Activated naive CD4-positive, alpha-beta T cell treated with Interleukin-2 at 50 U/mL for 16 hours (primary cell): ENCODE data around the gene NTN3.
A peak's percentile ranks its signal among the peaks of the same experiment; 100 is the strongest.
"Not testable (repeated sequence)": the region's sequence is repeated elsewhere in the genome, so short reads cannot be mapped to it uniquely, and the experiment has no call there.

Source experiments
- DNase-seq: peaks from one replicate; pipeline ENCODE4 v3.0.0-alpha.2; 2020

Gene NTN3

DNA sequence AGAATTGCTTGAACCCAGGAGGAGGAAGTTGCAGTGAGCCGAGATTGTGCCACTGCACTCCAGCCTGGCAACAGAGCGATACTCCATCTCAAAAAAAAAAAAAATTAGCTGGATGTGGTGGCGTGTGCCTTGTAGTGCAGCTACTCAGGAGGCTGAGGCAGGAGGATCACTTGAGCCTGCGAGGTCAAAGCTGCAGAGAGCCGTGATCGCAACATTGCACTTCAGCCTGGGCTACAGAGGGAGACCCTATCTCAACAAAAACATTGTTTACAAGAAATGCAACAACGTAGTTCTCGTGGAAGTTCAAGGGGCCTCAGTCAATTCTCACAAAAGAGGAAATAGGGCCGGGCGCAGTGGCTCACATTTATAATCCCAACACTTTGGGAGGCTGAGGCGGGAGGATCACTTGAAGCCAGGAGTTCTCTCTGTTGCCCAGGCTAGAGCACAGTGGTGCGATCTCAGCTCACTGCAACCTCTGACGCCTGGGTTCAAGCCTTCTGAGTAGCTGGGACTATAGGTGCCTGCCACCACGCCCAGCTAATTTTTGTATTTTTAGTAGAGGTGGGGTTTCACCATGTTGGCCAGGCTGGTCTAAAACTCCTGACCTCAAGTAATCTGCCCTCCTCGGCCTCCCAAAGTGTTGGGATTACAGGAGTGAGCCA is 29.8 kb upstream of the NTN3 start:
- not testable (repeated sequence) for DNase-seq

DNA sequence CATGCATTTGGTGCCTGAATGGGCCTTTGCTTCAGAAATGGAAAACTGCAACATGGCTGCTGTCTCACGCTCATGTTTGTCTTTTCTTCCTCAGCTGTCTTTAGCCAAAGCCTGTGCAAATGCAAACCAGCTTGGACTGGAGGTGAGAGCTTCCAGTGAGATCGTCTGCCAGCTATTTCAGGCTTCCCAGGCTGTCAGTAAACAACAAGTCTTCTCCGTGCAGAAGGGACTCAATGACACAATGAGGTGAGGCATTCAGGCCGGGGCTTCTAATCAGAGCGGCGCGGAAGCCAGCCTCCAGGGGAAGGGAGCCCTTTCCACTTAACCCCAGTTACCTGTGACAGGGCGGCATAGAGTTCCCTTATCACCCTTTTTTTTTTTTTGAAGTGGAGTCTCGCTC is 27.5 kb upstream of the NTN3 start:
- no peak for DNase-seq

DNA sequence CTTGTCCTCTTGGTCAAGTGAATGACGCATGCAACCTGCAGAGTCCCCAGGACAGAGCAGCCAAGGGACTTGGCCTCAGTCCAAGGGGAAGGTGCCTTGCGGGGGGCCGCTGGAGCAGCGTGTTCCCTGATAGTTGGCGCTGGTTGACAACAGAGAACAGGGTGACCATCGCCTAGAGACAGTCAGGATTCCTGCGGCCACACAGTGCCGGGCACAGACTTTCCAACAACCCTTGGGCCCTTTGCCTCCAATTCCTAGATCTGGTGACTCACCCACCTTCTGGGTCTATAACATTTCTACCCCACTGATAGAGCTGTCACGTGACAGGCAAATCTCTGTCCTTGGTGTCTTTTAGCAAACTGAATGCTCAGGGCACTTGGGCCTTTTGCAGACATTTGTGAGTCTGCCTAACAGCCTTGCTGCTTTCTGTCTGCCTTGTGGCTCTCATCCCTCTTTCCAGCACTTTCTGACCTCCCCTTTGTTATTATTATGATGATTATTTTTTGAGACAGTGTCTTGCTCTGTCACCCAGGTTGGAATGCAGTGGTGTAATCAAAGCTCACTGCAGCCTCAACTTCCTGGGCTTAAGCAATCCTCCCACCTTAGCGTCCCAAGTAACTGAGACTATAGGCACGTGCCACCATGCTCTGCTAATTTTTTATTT is 23.0 kb upstream of the NTN3 start:
- no peak for DNase-seq

DNA sequence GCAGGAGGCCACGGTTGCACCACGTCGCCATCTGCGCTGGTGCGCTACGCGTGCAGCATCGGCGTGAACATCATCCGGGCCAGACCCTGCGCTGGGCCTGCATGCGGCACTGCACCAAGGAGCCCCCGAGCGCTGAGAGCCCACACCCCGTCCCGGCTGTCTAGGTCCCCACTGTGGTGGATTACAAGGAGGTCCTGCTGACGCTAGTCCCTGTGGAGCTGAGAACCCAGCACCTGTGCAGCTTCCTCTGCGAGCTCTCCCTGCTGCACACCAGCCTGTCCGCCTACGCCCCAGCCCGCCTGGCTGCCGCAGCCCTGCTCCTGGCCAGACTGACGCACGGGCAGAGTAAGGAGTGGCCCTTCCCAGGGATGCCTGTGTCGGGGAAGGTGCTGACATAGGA is 22.0 kb upstream of the NTN3 start:
- DNase-seq: no peak

DNA sequence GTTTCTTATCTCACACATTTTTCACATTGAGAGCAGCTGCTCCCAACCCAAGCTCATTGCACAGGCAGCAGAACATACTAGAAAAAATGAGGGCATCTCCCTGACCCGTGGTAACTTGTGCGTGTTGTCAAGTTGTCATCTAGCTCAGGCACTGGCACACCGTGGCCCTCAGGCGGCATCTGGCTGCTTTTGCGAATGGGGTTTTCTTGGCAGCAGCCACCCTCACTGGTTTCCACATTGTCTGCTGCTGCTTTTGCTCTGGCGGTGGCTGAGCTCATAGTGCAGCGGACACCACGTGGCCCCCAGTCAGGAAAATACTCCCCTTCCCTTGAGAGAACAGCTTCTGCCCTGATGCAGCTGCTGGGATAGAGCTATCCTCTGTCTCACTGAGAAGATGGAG is 20.6 kb upstream of the NTN3 start:
- DNase-seq: no peak

DNA sequence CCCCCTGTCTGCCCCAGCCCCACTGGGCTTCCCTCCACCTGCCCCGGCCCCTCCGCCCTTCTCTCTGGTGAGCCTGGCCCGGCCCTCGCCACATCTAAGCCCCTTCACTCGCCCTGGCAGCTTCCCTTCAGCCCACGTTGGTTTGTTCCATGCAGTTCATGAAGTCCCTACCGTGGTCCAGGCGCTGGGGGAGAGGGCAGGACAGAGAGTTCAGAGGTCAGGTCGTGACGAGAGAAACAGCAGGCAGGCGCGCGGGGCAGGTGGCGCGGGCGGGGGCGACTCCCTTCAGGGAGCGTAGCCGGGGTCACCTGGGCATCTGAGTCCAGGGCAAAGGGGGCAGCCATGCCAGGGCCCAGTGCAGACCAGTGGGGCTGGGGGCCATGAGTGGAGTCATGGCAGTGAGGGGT is 20.1 kb upstream of the NTN3 start:
- DNase-seq: no peak

DNA sequence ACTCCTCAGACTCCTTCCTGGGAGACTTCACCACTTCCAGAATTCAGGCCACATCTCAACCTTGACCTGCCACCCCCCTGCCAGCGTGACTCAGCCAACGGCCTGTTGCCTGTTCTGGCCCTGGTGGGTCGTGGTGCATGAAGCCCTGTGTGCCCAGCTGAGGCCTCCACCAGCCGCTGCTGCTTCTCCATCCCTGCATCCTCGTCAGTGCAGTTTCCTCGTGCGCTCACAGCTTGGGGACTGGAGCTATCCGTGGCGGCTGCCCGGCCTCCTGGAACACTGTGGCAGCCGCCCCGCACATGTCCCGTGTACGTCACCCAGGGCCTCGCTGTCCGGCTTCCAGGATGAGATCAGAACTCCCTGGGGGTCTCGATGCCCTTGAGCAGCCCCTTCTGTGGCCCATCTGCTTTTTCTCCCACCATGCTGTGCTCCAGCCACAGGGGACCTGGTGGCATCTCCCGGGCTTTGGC is 19.2 kb upstream of the NTN3 start:
- DNase-seq: no peak

DNA sequence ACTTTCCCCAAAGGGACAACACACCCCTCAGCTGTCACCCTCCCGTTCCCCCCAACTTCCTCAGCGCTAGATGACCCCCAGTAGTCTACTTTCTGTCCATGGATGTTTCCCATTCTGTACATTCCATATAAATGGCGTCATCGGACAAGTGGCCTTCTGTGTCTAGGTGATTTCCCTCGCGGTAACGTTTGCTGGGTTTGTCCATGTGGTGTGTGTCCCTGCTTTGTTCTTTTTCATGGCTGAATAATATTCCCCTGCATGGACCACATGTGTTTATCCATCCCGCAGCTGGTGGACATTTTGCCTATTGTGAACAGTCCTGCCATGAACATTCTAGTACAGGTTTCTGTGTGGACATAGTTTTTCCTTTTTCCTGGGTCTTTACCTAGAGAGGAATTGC is 18.4 kb upstream of the NTN3 start:
- DNase-seq: no peak

DNA sequence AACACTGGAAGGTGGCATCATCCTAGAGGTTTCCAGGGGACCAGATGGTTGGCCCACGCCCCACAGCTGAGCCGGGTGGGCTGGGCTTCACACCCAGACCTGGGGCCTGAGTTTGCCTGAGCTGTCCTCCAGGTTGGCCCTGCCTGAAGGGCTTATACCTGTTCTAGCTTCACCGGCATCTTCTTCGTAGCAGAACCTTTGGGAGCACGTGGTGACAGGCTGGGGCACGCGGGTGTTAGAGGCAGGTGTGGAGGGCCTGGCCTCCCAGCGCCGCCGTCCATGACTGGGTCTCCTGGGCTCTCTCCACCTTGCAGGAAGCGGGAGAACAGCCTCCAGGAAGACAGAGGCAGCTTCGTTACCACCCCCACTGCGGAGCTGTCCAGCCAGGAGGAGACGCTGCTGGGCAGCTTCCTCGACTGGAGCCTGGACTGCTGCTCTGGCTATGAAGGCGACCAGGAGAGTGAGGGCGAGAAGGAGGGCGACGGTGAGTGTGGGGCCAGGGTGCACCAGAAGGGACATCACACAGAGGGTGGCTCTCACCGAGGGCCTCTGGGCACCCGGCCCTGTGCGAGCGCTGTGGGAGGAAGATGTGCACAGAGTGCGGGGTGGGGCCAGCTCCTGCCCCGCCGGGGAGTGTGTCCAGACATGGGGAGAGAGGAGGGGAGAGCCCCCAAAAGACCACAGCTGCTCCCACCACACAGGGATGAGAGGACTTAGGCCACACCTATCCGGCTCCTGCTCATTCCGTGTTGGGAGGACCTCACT is 15.8 kb upstream of the NTN3 start:
- no peak for DNase-seq

DNA sequence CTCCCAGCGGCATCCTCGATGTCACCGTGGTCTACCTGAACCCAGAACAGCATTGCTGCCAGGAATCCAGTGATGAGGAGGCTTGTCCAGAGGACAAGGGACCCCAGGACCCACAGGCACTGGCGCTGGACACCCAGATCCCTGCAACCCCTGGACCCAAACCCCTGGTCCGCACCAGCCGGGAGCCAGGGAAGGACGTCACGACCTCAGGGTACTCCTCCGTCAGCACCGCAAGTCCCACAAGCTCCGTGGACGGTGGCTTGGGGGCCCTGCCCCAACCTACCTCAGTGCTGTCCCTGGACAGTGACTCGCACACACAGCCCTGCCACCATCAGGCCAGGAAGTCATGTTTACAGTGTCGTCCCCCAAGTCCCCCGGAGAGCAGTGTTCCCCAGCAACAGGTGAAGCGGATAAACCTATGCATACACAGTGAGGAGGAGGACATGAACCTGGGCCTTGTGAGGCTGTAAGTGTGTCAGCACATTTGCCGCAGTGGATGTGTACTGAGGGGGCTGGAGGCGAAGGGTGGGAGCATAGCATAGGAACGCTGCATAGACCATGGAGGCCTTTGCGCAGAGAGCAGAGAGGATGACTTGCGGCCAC is 14.4 kb upstream of the NTN3 start:
- DNase-seq: no peak

DNA sequence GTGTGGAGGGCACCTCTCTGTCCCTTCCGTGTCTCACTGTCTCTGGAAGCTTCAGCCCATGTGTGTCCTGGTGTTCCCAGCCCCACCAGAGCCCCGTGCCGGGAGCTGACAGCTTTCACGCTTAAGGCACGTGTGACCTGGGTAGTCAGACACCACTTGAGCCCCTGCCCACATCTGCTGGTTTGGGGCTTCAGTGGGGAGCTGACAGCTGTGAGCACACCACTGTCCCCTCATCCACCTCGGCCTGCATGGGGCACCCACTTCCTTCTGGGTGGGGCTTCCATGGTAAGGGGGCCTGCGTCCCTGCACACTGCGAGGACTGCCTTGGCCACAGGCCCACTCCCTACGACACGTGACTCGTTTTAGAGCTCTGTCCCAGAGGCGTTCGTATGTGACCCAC is 13.8 kb upstream of the NTN3 start:
- DNase-seq: no peak

DNA sequence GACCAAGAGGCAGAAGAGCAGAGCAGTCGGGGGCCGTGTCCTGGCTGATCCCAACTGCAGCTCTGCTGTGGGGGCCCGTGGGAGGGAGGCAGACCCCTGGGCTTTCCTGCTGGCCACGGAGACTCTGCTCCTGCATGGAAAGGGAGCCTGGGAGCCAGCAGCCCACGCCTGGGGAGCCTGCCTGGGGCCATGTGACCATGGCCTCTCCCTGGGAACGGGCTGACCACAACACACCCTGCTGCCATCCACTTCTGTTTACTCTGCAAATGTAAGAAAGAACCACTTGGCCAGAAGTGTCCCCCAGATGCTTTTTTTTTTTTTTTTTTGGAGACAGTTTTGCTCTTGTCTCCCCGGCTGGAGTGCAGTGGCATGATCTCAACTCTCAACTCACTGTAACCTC is 13.2 kb upstream of the NTN3 start:
- no peak for DNase-seq

DNA sequence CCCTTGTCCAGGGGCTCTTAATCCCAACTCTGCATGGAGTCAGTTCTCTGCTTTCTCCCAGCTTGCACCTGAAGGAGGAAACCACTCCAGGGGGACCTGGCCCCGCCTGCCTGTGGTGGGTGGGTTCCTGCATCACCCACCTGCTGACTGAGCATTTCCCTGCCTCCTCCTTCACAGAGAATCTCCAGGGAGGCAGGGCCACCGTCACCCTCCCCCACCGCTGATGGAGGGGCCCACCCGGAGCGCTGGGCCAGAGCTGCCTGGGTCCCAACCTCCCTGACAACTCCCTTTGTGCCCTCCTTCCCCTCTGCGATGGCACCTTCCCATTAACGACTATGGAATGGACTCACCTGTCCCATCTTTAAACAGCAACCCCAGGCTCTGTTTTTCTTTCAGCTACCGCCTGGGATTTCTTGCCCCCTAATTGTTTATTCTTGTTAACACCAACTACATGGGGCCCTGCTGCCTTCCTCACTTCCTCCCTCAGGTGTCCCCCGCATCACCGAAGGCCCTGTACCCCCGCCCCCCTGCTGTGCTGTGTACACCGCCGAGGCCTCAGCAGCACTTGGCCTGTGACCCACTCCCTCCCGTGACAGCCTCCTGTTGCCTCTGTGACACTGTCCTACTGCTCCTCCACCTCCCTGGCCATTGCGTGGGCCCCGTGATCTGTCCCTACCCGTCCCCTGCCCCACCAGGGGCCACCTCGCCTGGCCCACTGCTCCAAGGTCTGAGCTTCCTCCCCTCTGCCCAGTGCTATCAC is 12.0 kb upstream of the NTN3 start:
- DNase-seq: no peak

DNA sequence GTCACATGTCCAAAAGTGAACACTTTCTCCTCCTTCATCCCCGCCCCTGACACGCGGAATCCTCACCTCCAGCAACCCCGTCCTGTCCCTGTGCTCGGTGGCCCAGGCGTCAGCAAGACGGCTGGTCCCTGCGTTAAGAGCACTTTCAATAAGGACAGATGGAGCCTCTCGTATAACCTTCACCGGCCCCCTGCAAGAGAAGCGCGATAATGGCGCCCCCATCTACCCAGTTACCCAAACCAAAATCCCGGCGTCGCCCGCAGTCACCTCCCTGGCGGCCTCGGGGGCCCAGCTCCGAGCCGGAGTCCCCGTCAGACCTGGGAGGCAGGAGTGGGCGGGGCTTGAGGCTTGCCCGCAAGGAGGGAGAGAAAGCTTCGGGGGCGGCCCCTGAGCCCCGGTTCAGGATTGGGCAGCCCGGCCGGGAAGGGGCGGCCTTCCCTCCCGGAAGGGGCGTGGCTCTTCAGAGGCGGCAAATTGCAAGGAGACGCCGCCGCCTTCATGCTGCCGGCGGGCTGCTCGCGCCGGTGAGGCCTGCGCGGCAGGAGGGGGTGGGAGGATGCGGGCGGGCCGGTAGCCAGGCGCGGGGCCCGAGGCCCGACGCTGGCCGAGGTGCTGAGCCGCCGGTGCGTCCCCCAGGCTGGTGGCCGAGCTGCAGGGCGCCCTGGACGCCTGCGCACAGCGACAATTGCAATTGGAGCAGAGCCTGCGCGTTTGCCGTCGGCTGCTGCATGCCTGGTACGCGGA is 11.3 kb upstream of the NTN3 start, which contains the start of gene TEDC2:
TEDC2 (plus strand) TSS at position 463 of the 744 bp plus-strand sequence; CDS start at position 499, 36 bp downstream.
- DNase-seq: peak; percentile 97

DNA sequence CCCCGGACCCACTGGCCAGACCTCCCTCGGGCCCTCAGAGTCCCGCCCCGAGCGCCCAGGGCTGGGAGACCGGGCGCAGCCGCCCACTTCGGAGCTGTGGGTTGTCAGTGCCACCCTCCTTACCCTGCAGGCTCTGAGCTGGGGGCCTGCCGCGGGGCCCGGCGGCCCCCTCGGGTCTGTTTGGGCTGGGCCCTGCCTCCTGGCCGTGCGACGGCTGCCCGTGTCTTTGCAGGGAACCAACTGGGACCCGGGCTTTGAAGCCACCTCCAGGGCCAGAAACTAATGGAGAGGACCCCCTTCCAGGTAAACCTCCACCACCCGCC is 10.7 kb upstream of the NTN3 start:
- DNase-seq: no peak

DNA sequence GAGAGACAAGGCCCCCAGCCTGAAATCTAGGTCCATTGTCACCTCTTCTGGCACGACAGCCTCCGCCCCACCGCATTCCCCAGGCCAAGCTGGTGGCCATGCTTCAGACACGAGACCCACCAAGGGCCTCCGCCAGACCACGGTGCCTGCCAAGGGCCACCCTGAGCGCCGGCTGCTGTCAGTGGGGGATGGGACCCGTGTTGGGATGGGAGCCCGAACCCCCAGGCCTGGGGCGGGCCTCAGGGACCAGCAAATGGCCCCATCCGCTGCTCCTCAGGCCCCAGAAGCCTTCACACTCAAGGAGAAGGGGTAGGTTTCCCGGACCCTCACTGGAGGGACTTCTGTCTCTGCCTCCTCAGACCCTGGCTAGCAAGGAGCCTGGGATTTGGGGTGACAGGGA is 10.2 kb upstream of the NTN3 start:
- no peak for DNase-seq

DNA sequence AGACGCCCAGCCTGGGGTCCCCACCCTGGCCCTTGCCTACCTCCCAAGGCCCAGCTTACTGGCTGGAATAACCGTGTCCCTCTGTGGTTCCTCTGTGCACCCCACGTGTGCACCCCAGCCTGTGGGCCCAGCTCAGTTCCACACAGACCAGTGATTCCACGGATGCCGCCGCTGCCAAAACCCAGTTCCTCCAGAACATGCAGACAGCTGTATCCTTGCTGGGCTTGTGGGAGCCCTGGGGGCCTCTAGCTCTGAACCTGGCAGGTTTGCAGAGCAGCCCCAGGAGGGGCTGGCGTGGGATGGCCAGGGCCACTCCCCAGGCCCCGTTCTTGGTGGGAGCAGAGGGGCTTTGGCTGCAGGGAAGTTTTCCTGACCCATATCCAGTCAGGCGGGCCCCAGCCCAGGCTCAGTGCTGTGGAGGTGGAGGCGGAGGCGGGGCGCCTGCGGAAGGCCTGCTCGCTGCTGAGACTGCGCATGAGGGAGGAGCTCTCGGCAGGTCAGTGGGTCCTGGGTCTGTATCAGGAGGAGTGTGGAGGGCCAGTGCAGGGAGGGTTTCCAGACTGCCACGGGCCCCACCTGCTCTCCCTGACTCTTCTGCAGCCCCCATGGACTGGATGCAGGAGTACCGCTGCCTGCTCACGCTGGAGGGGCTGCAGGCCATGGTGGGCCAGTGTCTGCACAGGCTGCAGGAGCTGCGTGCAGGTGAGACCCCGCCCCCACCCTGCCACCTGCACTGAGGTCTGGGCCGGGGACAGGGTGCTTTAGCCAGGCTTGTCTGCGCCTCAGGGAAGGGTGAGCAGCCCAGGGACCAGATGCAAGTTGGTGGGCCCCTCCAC is 8.8 kb upstream of the NTN3 start:
- no peak for DNase-seq

DNA sequence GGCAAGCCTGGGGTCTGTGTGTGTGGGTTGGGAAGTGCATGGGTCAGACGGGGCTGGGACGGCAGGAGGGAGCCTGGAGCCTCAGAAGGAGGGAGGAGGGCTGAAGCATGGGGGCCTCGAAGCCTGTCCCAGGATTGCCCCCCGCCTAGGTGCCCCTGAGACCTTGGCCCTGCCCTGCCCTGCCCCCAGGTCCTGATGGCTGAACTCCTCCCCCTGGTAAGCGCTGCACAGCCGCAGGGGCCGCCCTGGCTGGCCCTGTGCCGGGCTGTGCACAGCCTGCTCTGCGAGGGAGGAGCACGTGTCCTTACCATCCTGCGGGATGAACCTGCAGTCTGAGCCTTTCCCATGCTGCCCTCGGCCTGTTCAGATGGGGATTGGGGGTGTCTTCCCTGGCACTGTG is 6.8 kb upstream of the NTN3 start:
- no peak for DNase-seq

DNA sequence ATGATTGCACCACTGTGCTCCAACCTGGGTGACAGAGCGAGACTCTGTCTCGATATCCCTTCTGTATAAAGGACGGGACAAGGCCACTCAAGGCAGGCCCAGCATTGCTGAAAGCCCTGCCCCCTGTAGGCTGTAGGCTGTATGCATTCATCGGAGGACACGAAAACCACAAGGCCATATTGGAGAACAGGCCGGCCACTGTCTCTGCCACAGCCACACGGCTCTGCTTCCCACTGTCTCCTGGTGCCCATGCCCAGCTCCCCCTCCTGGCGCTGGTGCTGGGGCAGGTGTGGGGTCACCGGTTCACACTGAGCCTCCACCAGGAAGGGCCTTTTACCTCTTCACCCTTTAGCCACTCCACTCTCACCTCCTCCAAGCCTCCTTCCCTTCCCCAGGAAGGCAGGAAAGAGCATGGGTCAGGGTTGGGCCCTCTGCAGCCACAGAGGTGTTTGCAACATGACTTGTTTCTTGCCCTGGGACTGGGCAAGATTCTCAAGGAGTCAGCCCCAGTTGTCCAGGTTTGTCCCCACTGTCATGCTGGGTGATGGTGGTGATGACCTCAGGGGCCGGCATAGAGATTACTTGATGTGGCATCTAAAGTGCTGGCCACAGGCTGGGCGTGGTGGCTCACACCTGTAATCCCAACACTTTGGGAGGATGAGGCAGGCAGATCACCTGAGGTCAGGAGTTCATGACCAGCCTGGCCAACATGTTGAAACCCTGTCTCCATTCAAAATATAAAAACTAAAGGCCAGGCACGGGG is 5.3 kb upstream of the NTN3 start:
- DNase-seq: no peak
